MV-4-11 (cell line): ENCODE measurements around the gene MYO9A.
"Not testable (repeated sequence)": the region's sequence is repeated elsewhere in the genome, so short reads cannot be mapped to it uniquely, and the experiment has no call there.

Experiments
- DNase-seq: peaks from one replicate; lab custom pipeline; 2025; lab: John Stamatoyannopoulos, UW

Gene MYO9A

GRCh38 chr15:71874245-71874644 is 243.7 kb downstream of the MYO9A start:
- DNase-seq = peak; percentile 31

GRCh38 chr15:71858232-71858631 is 259.7 kb downstream of the MYO9A start:
- not testable (repeated sequence) for DNase-seq

GRCh38 chr15:71853543-71853942 is 264.4 kb downstream of the MYO9A start:
- DNase-seq = no peak

GRCh38 chr15:71844916-71845315 is 273.0 kb downstream of the MYO9A start:
- DNase-seq = no peak

GRCh38 chr15:71841563-71841962 is 276.4 kb downstream of the MYO9A start:
- DNase-seq = no peak

- no peak for DNase-seq
Observed at GRCh38 chr15:71830981-71831380, 287.0 kb downstream of the MYO9A start.

GRCh38 chr15:71826196-71826595 is 291.8 kb downstream of the MYO9A start:
- DNase-seq = no peak

GRCh38 chr15:71825021-71825730 is 292.8 kb downstream of the MYO9A start:
- DNase-seq = no peak

- DNase-seq = no peak
Observed at GRCh38 chr15:71823801-71824200, 294.1 kb downstream of the MYO9A start.

GRCh38 chr15:71822890-71823630 is 294.9 kb downstream of the MYO9A start:
- DNase-seq = no peak

GRCh38 chr15:71821547-71822129 is 296.3 kb downstream of the MYO9A start:
- DNase-seq = no peak

GRCh38 chr15:71820127-71820526 is 297.8 kb downstream of the MYO9A start:
- DNase-seq = no peak

- DNase-seq = no peak
Observed at GRCh38 chr15:71817351-71817750, 300.6 kb downstream of the MYO9A start.

- DNase-seq = no peak
Observed at GRCh38 chr15:71815301-71815700, 302.6 kb downstream of the MYO9A start.

- no peak for DNase-seq
Observed at GRCh38 chr15:71813723-71814470, 304.1 kb downstream of the MYO9A start.

- DNase-seq = no peak
Observed at GRCh38 chr15:71812966-71813722, 304.8 kb downstream of the MYO9A start.

- no peak for DNase-seq
Observed at GRCh38 chr15:71811752-71812735, 305.9 kb downstream of the MYO9A start.

GRCh38 chr15:71811036-71811736 is 306.8 kb downstream of the MYO9A start:
- no peak for DNase-seq

- no peak for DNase-seq
Observed at GRCh38 chr15:71810256-71811035, 307.5 kb downstream of the MYO9A start, which contains the start of gene NR2E3. TSS of gene NR2E3 (plus strand) at chr15:71810554. CDS start at chr15:71810744, 190 bp downstream.
